ENCODE measurements around the gene NR0B2. TPM values are rescaled to one million over a fixed set of nuclear protein-coding genes. Genes with fewer than 3 reads are reported as not detected.

Gene NR0B2
- total and polyA plus RNA-seq, 2 of the 13 experiments (the other 11 are each of a cell fraction or from before 2014, with no cell fraction given): 72.5 to 133 TPM

DNA sequence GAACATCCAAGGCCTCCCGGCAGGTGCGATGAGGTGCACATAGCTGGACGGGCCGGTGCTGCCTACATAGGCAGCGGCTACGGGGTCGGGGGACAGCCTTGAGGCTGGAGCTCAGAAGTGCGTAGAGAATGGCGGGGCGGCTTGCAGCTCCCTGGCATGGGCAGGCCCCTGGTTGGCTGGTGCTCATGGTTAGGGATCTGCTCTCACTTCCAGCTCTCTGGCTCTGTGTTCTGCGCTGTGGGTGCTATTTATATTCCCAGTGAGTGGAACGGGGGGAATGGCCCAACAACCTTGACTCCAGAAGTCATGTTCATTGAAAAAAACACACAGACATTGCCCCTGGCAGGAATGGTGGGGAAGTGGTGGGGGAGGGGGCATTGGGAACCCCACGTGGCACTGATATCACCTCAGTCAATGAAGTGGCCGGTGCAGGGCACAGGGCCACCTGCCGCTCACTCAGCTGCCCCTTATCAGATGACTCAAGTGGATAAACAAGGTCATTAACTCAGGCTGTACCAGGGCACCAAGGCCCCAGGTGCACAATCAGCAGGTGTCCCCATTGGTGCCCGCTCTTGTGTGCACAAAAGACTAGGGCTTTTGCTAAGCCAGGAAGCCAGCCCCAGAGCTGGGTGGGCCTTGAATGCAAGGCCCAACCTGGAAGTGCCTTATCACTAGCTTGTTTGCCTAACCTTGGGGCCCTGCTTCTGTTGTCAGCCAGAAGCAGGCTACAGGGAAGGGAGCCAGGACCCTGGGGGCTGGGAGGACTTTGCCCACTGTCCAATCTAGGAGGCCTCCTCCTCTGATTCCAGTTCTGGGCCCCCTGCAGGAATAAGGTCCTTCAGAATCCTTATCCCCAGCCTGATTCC, at the start of gene NR0B2 (continued):
- TF ChIP-seq, protein P1, sequence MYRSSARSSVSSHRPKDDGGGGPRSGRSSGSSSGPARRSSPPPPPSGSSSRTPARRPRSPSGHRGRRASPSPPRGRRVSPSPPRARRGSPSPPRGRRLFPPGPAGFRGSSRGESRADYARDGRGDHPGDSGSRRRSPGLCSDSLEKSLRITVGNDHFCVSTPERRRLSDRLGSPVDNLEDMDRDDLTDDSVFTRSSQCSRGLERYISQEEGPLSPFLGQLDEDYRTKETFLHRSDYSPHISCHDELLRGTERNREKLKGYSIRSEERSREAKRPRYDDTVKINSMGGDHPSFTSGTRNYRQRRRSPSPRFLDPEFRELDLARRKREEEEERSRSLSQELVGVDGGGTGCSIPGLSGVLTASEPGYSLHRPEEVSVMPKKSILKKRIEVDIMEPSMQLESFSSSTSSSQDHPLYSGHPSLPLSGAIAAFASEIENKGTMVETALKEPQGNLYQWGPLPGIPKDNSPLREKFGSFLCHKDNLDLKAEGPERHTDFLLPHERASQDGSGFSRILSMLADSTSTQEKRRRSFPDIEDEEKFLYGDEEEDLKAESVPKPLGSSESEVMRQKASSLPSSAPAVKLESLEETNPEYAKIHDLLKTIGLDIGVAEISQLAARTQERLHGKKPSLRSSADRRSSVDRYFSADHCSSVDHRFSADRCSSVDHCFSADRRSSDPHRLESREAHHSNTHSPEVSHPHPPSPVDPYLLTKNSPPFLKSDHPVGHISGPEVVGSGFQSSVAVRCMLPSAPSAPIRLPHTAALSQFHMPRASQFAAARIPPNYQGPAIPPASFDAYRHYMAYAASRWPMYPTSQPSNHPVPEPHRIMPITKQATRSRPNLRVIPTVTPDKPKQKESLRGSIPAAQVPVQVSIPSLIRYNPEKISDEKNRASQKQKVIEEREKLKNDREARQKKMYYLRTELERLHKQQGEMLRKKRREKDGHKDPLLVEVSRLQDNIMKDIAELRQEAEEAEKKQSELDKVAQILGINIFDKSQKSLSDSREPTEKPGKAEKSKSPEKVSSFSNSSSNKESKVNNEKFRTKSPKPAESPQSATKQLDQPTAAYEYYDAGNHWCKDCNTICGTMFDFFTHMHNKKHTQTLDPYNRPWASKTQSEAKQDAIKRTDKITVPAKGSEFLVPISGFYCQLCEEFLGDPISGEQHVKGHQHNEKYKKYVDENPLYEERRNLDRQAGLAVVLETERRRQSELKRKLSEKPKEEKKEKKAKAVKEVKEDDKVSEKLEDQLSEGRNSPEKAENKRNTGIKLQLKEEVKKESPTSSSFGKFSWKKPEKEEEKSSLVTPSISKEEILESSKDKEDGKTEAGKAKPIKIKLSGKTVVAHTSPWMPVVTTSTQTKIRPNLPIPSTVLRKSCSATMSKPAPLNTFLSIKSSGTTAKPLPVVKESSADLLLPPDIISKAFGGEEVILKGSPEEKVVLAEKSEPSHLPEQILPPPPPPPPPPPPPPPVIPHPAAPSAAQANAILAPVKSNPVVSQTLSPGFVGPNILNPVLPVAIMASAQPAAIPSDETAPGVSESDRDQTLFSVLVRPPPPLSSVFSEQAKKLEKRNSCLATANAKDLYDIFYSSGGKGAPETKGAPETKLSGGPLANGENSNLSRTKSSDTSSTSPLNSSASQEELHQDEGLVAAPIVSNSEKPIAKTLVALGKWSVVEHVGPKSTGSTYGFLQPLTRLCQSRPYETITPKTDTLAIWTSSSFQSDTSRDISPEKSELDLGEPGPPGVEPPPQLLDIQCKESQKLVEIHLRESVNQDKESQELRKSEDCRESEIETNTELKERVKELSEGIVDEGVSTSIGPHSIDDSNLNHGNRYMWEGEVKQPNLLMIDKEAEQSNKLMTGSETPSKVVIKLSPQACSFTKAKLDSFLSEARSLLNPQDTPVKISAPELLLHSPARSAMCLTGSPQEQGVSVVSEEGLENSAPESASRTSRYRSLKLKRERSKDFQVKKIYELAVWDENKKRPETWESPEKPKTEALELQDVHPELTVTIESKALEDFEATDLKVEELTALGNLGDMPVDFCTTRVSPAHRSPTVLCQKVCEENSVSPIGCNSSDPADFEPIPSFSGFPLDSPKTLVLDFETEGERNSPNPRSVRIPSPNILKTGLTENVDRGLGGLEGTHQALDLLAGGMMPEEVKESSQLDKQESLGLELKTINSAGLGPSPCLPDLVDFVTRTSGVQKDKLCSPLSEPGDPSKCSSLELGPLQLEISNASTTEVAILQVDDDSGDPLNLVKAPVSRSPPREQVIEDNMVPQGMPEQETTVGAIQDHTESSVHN (CRISPR knock-in tag; IDR thresholded peaks at IDR 0.05): peak; percentile 48; the same call in 1 of the 2 replicates
- TF ChIP-seq PAF1 (CRISPR knock-in tag; IDR thresholded peaks at IDR 0.05) (no peak; the same call in 1 of the 2 replicates), RBM22 (optimal IDR thresholded peaks at IDR 0.05; ENCODE audit: low read length) (peak; percentile 9), FOXJ3 (CRISPR knock-in tag; IDR thresholded peaks at IDR 0.05; ENCODE audit: borderline replicate concordance) (peak; percentile 98; the same call in 1 of the 2 replicates), ZNF407 (CRISPR knock-in tag; IDR thresholded peaks at IDR 0.05; ENCODE audit: not compliant biosample characterization) (peak; percentile 77), RCOR2 (CRISPR knock-in tag; IDR thresholded peaks at IDR 0.05) (peak; percentile 83), SUZ12 (IDR thresholded peaks at IDR 0.05; ENCODE audit: low read depth, low read length) (no peak), ZNF230 (CRISPR knock-in tag; IDR thresholded peaks at IDR 0.05) (peak; percentile 95; the same call in 1 of the 2 replicates), HOMEZ (CRISPR knock-in tag; IDR thresholded peaks at IDR 0.05; ENCODE audit: low read depth) (peak; percentile 55; the same call in 1 of the 2 replicates), HNRNPL (IDR thresholded peaks at IDR 0.05; ENCODE audit: low read depth, low read length) (peak; percentile 100)

Data from HepG2 (cell line).